ENCODE measurements around the gene DYRK2.

GRCh38 chr12:67704071-67704470, 55.5 kb downstream of the DYRK2 start:
- TF ChIP-seq POLR2A (IDR thresholded peaks at IDR 0.05) (no peak), POLR2AphosphoS5 (IDR thresholded peaks at IDR 0.05) (no peak)
